NCI-H2171 treated with DMSO at 0.1 percent for 48 hours (cell line): ENCODE results near the gene SULT2A1.
"Not testable (repeated sequence)": the region's sequence is repeated elsewhere in the genome, so short reads cannot be mapped to it uniquely, and the experiment has no call there.

ENCODE experiments used
- DNase-seq: peaks from one replicate; lab custom pipeline; 2025; lab: John Stamatoyannopoulos, UW

The SULT2A1 gene

DNA sequence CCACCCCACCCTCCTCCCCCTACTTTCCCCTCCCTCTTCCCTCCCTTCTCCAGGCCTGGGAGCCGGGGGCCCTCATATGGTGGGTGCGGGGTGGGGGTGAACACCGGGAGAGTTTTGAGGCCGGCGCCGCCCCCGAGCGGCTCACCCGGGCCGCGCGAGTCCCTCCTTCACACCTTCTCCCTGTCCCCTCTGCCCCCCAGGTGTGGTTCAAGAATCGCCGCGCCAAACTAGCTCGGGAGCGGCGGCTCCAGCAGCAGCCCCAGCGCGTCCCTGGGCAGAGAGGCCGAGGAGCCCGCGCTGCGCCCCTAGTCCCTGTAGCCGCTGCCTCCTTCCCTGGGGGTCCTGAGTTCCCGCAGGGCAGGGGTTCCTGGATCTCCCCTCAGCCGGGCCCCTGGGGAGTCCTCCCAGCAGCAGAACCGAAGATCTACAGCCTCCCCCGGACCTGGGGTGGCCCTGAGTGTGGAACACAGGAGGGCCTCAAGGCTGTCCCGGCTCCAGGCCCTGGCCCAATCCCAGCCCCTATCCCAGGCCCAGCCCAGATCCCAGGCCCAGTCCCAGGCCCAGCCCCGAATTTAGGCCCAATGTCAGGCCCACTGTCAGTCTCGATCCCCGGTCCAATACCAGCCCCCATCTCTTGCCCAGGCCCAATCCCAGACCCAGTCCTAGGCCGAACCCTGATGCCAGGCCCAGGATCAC, 25.4 kb downstream of the SULT2A1 start:
- no peak for DNase-seq

DNA sequence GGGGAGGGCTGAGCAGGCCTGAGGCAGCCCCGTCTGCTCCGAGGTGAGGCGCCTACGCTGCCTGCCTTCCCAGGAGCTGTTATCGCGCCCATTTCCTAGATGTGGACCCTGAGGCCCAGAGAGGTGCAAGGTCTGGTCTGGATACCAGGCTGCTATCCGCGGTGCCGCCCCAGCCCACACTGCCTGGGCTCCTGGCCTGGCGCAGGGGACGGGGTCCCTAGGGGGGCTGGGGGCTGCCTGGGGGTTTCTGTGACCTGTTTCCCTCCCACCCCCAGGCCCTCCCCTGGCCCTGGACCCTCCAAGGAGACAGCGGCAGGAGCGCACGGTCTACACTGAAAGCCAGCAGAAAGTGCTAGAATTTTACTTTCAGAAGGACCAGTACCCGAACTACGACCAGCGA, 26.3 kb downstream of the SULT2A1 start:
- not testable (repeated sequence) for DNase-seq

DNA sequence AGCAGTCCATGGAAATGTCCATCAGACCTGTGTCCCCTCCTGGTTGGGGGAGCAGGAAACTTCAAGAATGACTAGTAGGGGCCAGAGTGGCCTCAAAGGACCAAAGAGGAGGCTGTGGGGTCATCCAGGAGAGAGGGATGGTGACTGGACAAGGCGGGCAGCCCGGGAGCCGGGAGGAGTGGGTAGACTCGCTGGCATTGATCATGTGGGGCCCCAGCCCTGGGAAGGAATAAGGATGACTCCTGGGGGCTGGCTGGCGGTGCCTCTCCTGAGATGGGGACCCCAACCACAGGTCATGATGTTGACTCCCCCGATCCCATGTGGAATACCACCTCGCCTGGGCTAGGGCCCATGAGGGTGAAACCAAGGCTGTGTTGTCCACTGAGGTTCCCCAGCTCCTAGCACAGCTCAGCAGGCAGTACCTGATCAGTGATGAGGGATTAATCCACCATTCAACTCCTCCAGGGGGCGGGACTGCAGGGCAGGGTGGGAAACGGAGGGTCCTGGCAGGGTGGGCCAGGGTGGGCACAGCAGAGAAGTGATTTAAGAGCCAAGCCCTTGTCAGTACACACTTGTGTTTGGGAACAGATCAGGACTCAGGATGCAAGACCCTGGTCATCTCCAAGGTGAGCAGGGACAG, 27.3 kb downstream of the SULT2A1 start, which contains the start of gene TPRX2:
Gene TPRX2 (plus strand): TSS at position 590 of the 640 bp plus-strand sequence. CDS start 12 bp downstream, at position 602.
- not testable (repeated sequence) for DNase-seq

DNA sequence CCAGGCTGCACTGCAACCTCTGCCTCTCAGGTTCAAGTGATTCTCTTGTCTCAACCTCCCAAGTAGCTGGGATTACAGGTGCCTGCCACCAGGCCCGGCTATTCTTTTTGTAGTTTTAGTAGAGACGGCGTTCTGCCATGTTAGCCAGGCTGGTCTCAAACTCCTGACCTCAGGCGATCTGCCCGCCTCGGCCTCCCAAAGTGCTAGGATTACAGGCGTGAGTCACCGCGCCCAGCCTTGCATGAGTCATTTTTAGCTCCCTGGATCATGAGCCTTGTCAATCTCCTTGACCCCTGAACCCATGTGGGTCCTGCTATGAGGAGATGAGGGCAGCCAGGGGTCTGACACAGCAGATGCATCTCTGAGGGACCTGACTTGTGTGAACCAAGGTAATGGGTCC, 27.9 kb downstream of the SULT2A1 start:
- not testable (repeated sequence) for DNase-seq

DNA sequence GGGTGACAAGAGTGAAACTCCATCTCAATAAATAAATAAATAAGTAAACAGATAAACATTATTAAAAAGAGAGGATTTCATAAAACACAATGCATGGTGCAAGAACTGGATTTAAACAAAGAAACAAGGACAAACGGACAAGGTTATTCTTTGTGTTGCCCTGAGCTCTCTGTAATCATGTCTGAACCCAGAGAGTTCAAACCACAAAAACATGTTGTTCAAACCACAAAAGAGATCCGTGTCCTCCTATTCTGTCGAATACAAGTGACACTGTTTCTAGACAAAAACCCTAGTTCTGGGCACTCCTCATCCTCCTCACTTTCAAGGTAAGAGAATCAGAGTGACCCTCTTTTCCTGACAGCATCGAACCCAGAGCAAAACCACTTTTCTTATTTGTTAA, 31.7 kb downstream of the SULT2A1 start:
- DNase-seq, result no peak

DNA sequence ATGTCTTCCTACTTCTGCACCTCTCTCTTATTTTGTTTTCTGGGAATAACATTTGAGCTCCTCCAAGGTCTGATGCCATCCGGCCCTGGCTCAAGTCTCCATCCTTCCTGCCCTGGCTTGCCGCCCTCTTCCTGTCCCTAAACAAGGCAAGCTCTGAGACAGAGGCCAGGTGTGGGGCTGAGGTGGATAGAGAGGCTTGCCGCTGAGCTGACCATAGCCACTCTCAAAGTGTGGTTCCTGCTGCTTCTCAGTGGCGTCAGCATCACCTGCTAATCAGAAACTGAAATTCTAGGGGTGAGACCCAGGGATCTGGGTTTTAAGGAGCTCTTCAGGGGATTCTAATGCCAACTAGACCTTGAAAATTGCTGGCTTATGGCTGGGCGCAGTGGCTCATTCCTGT, 33.1 kb downstream of the SULT2A1 start:
- DNase-seq, result no peak

DNA sequence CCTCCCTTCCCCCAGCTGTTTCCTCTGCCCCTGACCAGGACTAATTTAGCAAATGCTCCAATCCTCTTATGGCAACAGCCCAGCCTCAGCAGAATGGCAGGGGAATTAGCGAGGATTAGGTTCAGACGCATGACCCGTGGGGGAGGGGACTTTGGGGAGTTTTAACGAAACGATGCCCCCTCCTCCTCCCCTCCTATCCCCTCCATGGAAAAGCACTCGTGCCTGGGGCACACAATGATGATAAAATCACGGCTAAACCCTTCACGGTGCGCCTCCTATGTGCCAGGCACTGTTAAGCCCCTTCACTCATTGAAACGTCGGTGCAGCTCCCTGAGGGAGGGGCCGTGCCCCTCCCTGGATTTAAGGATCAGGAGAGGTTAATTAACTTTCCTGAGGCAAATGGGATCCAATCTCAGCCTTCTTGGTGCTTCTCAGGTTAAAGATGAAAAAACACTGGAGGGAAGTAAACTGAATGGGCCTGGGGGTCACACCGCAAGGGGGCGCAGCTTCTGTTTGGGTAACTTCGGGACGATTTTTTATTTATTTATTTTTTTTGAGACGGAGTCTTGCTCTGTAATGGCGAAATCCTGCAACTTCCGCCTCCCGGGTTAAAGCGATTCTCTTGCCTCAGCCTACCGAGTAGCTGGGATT, 37.2 kb downstream of the SULT2A1 start:
- no peak for DNase-seq

DNA sequence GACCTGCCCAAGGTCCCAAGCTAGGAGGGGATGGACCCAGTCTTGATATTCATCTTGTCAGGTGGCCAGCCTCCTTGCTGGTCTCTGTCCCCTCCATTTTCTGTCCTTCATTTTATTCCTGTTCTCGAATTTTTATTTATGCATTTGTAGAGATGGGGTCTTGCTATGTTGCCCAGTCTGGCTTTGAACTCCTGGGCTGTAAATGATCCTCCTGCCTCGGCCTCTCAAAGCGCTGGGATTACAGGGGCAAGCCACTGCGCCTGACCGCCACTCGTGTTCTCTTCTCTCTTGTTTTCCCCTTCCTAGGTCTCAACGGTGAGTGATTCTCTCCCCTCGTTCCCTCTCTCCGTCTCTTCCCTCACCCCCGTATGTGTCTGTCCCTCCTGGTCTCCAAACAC, 37.7 kb downstream of the SULT2A1 start:
- DNase-seq, result no peak

DNA sequence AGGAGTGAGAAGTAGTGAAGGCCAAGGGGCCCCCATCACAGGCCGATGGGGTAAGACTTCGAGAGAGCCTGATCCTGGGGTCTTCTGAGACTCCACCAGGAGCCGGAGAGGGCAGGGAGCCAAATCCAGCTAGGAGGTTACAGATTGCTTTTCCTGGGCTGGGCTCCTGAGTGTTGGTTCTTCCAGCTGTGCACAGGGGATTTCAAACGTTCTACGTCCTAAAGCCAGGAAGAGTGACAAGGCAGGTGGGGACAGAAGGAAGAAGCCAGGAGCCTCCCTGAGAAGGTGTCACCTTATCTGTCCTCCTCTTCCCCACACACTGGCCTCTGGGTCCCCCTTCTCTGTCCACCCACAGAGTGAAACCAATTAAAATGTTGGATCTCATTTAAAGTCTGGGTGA, 43.2 kb downstream of the SULT2A1 start:
- no peak for DNase-seq

DNA sequence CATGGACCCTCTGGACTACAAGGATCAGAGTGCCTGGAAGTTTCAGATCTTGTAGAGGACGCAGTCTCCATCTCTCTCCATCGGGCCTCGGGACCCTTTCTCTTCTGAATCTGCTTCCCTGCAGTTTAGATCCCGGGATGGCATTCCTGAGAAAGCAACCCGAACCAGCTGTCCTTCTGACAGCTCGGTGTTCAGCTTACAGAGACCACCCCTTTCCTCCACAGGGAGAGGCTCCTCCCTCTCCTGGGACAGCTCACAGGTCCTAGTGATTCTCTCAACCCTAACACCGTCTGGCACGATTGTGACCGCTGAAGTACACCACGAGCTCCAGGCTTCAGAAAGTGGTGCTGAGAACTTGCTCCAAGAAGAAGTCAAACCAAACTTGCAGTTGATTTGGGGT, 46.2 kb downstream of the SULT2A1 start:
- DNase-seq, result no peak

DNA sequence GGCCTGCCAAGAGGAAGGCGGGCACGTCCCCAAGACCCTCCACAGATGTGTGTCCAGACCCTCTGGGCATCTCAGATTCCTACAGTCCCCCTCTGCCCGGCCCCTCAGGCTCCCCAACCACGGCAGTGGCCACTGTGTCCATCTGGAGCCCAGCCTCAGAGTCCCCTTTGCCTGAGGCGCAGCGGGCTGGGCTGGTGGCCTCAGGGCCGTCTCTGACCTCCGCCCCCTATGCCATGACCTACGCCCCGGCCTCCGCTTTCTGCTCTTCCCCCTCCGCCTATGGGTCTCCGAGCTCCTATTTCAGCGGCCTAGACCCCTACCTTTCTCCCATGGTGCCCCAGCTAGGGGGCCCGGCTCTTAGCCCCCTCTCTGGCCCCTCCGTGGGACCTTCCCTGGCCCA, 46.7 kb downstream of the SULT2A1 start:
- DNase-seq, result no peak

DNA sequence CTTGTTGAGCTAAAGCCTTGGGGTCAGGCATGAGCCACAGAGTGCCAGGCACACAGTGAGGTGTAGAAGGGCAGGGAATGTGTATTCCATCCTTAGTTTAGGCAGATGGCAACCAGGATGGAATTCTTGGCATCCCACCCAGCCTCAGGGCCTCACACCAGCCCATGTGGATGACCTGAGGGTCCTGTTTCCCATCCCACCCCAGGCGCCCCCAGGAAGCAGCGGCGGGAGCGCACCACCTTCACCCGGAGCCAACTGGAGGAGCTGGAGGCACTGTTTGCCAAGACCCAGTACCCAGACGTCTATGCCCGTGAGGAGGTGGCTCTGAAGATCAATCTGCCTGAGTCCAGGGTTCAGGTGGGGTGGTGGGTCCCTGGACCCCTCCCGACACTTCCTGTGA, 50.1 kb downstream of the SULT2A1 start:
- DNase-seq, result no peak

DNA sequence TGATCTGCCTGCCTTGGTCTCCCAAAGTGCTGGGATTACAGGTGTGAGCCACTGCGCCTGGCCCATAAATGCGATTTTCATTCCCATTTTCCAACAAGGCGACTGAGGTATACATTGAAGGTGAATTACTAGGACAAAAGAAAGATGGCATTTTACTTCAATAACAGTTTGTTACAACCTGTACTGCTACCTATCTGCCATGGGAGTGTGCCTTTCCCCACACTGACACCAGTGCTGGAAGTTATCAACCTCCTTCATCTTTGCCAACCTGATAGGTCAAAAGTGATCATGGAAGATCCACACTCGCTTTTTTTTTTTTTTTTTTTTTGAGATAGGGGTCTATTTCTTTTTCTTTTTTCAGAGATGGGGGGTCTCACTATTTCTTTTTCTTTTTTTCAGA, 53.4 kb downstream of the SULT2A1 start:
- DNase-seq, result no peak

DNA sequence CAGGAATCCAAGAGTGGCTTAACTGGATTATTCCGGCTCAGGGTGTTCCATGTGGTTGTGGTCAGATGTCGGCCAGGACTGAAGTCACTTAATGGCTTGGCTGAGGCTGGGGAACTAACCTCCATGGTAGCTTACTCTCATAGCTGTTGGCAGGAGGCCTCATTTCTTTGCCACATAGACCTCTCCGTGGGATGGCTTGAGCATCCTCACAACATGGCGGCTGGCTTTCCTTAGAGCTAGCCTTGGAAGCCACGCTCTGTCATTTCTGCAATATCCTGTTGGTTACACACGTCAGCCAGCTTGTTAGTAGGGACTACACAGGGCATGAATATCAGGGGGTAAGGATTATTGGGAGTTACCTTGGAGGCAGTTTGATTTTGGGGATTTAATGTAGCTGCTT, 59.3 kb downstream of the SULT2A1 start:
- DNase-seq, result no peak

DNA sequence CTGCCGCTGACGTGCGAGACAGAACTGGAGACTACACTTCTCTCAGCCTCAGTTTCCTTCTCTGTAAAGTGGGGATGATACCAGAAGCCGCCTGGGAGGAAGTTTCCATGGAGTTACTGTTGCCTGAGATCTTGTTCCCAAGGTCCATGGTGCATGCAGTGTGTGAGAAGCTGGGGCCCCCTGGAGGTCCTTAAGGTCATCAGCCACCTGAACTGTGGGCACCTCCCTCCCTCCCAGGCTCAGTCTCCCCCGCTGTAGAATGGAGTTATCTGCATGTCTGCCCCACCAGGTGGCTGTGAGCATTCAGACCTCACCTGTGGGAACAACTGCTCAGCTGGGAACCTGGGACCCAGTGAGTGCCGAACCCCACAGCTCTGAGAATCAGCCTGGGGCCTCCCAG, 61.7 kb downstream of the SULT2A1 start:
- no peak for DNase-seq

DNA sequence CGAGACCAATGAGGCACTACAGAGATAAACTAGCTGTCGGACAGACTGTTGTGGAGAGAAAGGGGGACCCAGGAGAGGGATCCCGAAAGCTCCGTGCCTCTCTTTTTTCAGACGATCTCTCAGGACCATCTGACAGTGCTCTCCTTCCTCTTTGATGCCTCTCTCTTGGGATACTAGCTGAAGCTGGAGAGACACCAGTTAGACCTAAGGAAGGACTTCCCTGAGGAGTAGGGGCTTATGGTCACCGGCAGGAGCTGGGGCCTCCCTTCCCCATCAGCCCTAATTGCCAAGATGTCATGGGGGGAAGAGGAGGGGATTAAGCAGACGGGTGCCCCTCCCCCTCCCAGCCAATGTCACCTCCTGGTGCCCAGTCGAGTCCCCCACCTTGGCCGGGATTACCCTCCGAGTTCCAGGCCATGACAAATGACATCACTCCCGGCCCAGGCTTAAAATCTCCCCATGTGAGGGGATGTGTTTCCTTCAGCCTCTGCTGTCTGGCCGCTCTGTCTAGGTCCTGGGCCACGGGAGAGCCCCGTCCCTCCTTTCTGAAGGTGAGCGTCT, 64.6 kb downstream of the SULT2A1 start, which contains the start of gene CRX:
Gene CRX (plus strand): TSS at position 478 of the 561 bp plus-strand sequence. CDS start 12,507 bp downstream, outside the sequence.
- DNase-seq, result no peak
